ENCODE data around the gene POLD1. TPM values are rescaled to one million over a fixed set of nuclear protein-coding genes. Genes with fewer than 3 reads are reported as not detected.

POLD1 gene
- total and polyA plus RNA-seq, 4 donors = 7.5 to 57.1 (median 8.2) TPM

GRCh38 chr19:50459638-50460037 is 75.5 kb downstream of the POLD1 start:
- Histone ChIP-seq H3K27ac (ENCODE audit: low read depth in 1 of 2, low read length in 2 of 2) (no peak overlapping the region), H3K36me3 (ENCODE audit: control insufficient read depth in 4 of 4, insufficient read depth in 3 of 4, low read depth in 1 of 4, low read length in 3 of 4) (no peaks in the 10 kb centered on the region), H3K27me3 (ENCODE audit: control insufficient read depth in 4 of 4, insufficient read depth in 4 of 4, low read length in 3 of 4) (peaks cover 0 to 2% (median 0%) of the 10 kb centered on the region in 4 donors), H3K4me3 (ENCODE audit: low read depth in 1 of 3, low read length in 3 of 3) (no peak overlapping the region), H3K9me3 (ENCODE audit: control insufficient read depth in 4 of 4, low read length in 3 of 4) (no peaks in the 10 kb centered on the region), H3K4me1 (ENCODE audit: control insufficient read depth in 4 of 4, insufficient read depth in 4 of 4, low read length in 3 of 4) (no peaks in the 10 kb centered on the region), H3K9ac (ENCODE audit: low read depth in 1 of 2, low read length in 2 of 2) (no peak overlapping the region)
- WGBS = 52% methylated on average over 1 of the region's 1 CpG
- DNase-seq (ENCODE audit: low spot score) = no peak
- no peak for TF ChIP-seq CTCF (IDR thresholded peaks at IDR 0.05; ENCODE audit: low read depth, low read length, missing input control)
- no peak for TF ChIP-seq HNF4A (conservative IDR thresholded peaks at IDR 0.05)
- TF ChIP-seq MAX (IDR thresholded peaks at IDR 0.05) = no peak
- TF ChIP-seq RXRA (IDR thresholded peaks at IDR 0.05) = no peak
- no peak for TF ChIP-seq ATF3 (IDR thresholded peaks at IDR 0.05)
- no peak for TF ChIP-seq GABPA (IDR thresholded peaks at IDR 0.05 in 1 of 2, conservative IDR thresholded peaks at IDR 0.05 in 1 of 2)

GRCh38 chr19:50460161-50460765 is 76.1 kb downstream of the POLD1 start:
- Histone ChIP-seq H3K27me3 (ENCODE audit: control insufficient read depth in 4 of 4, insufficient read depth in 4 of 4, low read length in 3 of 4) (peaks cover 0 to 2% (median 0%) of the 10 kb centered on the region in 4 donors), H3K4me1 (ENCODE audit: control insufficient read depth in 4 of 4, insufficient read depth in 4 of 4, low read length in 3 of 4) (no peaks in the 10 kb centered on the region), H3K9me3 (ENCODE audit: control insufficient read depth in 4 of 4, low read length in 3 of 4) (no peaks in the 10 kb centered on the region), H3K9ac (ENCODE audit: low read depth in 1 of 2, low read length in 2 of 2) (no peak overlapping the region), H3K27ac (ENCODE audit: low read depth in 1 of 2, low read length in 2 of 2) (no peak overlapping the region), H3K36me3 (ENCODE audit: control insufficient read depth in 4 of 4, insufficient read depth in 3 of 4, low read depth in 1 of 4, low read length in 3 of 4) (no peaks in the 10 kb centered on the region), H3K4me3 (ENCODE audit: low read depth in 1 of 3, low read length in 3 of 3) (no peak overlapping the region)
- 28% methylated on average over 13 of the region's 13 CpGs for WGBS
- TF ChIP-seq HNF4A (conservative IDR thresholded peaks at IDR 0.05) = no peak
- TF ChIP-seq EGR1 (IDR thresholded peaks at IDR 0.05; ENCODE audit: low read depth in 2 of 2) = no peak
- TF ChIP-seq ZBTB33 (IDR thresholded peaks at IDR 0.05) = no peak
- no peak for TF ChIP-seq TAF1 (conservative IDR thresholded peaks at IDR 0.05)
- no peak for TF ChIP-seq REST (IDR thresholded peaks at IDR 0.05)
- TF ChIP-seq GABPA (IDR thresholded peaks at IDR 0.05 in 1 of 2, conservative IDR thresholded peaks at IDR 0.05 in 1 of 2) = no peak
- no peak for TF ChIP-seq HNF4G (IDR thresholded peaks at IDR 0.05)
- no peak for TF ChIP-seq FOXA1 (IDR thresholded peaks at IDR 0.05)
- TF ChIP-seq FOXA2 (IDR thresholded peaks at IDR 0.05) = no peak
- TF ChIP-seq RAD21 (IDR thresholded peaks at IDR 0.05) = no peak
- no peak for TF ChIP-seq NR2F2 (IDR thresholded peaks at IDR 0.05)
- TF ChIP-seq MAX (IDR thresholded peaks at IDR 0.05) = no peak
- TF ChIP-seq ATF3 (IDR thresholded peaks at IDR 0.05) = no peak
- TF ChIP-seq YY1 (IDR thresholded peaks at IDR 0.05) = no peak
- no peak for TF ChIP-seq RXRA (IDR thresholded peaks at IDR 0.05)
- TF ChIP-seq SP1 (IDR thresholded peaks at IDR 0.05) = no peak
- DNase-seq (ENCODE audit: low spot score) = no peak

All from liver (tissue), 9 donors.